HepG2 (cell line): ENCODE results near the gene KIRREL3. TPM values are rescaled to one million over a fixed set of nuclear protein-coding genes. Genes with fewer than 3 reads are reported as not detected.

ENCODE experiments used
- HOXA3 ChIP-seq: sonication (generic); formaldehyde crosslinking; IDR thresholded peaks from 2 replicates; pipeline ENCODE4 v1.5.0; 2020; ENCODE audit warnings: missing genetic modification reagents
- RNF2 ChIP-seq: fragments of 450-650 bp; conservative IDR thresholded peaks from 2 replicates; pipeline ENCODE4 v1.6.1; 2016; ENCODE audit warnings: low read depth
- TBP ChIP-seq: sonication (generic); formaldehyde crosslinking; IDR thresholded peaks from 2 replicates; pipeline ENCODE4 v1.5.0; 2020; ENCODE audit warnings: missing genetic modification reagents
- XRCC5 ChIP-seq: fragments of 200-400 bp; formaldehyde crosslinking; optimal IDR thresholded peaks from 2 replicates; pipeline ENCODE3; 2017; ENCODE audit warnings: mild to moderate bottlenecking, low read length
- ZNF446 ChIP-seq: sonication (generic); formaldehyde crosslinking; IDR thresholded peaks from 2 replicates; pipeline ENCODE4 v1.5.0; 2020; ENCODE audit warnings: mild to moderate bottlenecking, missing genetic modification reagents
- ZNF619 ChIP-seq: sonication (generic); formaldehyde crosslinking; IDR thresholded peaks from 2 replicates; pipeline ENCODE4 v1.4.0; 2020; ENCODE audit warnings: mild to moderate bottlenecking, missing genetic modification reagents
- ZNF781 ChIP-seq: sonication (generic); formaldehyde crosslinking; IDR thresholded peaks from 2 replicates; pipeline ENCODE4 v1.5.1; 2020; ENCODE audit warnings: borderline replicate concordance, mild to moderate bottlenecking, missing genetic modification reagents; ENCODE audit errors: not compliant biosample characterization
- polyA plus RNA-seq, 8 experiments: library from polyadenylated mRNA; depleted of rRNA in 3 of 8; stranded (reverse) in 7 of 8; unstranded in 1 of 8; fragments of >200 nt; fragmentation: Illumina TruSeq in 4 of 8; extraction: Trizol in 4 of 8; gene quantifications; 2 replicates each; pipeline versions ENCODE4 v1.2.1 to v1.2.3, GENCODE V29; 2011 to 2016; ENCODE audit warnings: low read depth in 4 of 8, missing spikeins in 1 of 8, mixed read lengths in 1 of 8; ENCODE audit not compliant: insufficient read depth in 1 of 8
- total RNA-seq, 5 experiments: library from RNA; depleted of rRNA; stranded (reverse); fragments of >200 nt; fragmentation: Illumina TruSeq; extraction: Trizol; gene quantifications; 2 replicates each; pipeline ENCODE4 v1.2.3, GENCODE V29; 2016; ENCODE audit warnings: low read depth in 1 of 5
- TF ChIP-seq, protein P1 (sequence below): sonication (generic); formaldehyde crosslinking; IDR thresholded peaks from 2 replicates; pipeline ENCODE4 v1.5.0; 2020; ENCODE audit warnings: mild to moderate bottlenecking, missing genetic modification reagents, borderline replicate concordance
- TF ChIP-seq, protein P2 (sequence below): sonication (generic); formaldehyde crosslinking; IDR thresholded peaks from 2 replicates; pipeline ENCODE4 v1.5.1; 2020; ENCODE audit warnings: mild to moderate bottlenecking, moderate library complexity, missing genetic modification reagents

Gene KIRREL3
- total and polyA plus RNA-seq, 2 of the 13 experiments (the other 11 are each of a cell fraction or from before 2014, with no cell fraction given) = not detected

DNA sequence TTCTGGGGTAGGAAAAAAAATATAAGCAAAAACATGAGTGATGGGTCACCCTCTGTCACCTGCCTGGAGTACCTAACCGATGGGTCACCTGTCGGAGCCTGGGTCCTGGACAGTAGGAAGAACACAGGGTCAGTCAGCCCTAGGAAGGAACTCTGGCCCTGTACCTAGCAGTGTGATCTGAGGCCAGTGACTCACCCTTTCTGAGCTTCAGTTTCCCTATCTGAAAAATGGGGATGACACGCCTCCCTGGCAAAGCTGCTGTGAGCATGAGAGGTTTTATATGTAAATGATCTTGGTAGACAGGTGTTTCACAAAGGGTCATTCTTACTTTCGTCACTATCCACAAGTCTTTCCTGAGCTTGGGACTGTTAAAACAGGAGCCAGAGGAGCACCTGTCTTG is 463.1 kb downstream of the KIRREL3 start (continued):
- TF ChIP-seq, protein P1, sequence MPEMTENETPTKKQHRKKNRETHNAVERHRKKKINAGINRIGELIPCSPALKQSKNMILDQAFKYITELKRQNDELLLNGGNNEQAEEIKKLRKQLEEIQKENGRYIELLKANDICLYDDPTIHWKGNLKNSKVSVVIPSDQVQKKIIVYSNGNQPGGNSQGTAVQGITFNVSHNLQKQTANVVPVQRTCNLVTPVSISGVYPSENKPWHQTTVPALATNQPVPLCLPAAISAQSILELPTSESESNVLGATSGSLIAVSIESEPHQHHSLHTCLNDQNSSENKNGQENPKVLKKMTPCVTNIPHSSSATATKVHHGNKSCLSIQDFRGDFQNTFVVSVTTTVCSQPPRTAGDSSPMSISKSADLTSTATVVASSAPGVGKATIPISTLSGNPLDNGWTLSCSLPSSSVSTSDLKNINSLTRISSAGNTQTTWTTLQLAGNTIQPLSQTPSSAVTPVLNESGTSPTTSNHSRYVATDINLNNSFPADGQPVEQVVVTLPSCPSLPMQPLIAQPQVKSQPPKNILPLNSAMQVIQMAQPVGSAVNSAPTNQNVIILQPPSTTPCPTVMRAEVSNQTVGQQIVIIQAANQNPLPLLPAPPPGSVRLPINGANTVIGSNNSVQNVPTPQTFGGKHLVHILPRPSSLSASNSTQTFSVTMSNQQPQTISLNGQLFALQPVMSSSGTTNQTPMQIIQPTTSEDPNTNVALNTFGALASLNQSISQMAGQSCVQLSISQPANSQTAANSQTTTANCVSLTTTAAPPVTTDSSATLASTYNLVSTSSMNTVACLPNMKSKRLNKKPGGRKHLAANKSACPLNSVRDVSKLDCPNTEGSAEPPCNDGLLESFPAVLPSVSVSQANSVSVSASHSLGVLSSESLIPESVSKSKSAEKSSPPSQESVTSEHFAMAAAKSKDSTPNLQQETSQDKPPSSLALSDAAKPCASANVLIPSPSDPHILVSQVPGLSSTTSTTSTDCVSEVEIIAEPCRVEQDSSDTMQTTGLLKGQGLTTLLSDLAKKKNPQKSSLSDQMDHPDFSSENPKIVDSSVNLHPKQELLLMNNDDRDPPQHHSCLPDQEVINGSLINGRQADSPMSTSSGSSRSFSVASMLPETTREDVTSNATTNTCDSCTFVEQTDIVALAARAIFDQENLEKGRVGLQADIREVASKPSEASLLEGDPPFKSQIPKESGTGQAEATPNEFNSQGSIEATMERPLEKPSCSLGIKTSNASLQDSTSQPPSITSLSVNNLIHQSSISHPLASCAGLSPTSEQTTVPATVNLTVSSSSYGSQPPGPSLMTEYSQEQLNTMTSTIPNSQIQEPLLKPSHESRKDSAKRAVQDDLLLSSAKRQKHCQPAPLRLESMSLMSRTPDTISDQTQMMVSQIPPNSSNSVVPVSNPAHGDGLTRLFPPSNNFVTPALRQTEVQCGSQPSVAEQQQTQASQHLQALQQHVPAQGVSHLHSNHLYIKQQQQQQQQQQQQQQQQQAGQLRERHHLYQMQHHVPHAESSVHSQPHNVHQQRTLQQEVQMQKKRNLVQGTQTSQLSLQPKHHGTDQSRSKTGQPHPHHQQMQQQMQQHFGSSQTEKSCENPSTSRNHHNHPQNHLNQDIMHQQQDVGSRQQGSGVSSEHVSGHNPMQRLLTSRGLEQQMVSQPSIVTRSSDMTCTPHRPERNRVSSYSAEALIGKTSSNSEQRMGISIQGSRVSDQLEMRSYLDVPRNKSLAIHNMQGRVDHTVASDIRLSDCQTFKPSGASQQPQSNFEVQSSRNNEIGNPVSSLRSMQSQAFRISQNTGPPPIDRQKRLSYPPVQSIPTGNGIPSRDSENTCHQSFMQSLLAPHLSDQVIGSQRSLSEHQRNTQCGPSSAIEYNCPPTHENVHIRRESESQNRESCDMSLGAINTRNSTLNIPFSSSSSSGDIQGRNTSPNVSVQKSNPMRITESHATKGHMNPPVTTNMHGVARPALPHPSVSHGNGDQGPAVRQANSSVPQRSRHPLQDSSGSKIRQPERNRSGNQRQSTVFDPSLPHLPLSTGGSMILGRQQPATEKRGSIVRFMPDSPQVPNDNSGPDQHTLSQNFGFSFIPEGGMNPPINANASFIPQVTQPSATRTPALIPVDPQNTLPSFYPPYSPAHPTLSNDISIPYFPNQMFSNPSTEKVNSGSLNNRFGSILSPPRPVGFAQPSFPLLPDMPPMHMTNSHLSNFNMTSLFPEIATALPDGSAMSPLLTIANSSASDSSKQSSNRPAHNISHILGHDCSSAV (CRISPR knock-in tag) = no peak
- TF ChIP-seq RNF2 (no peak), ZNF781 (CRISPR knock-in tag) (no peak), ZNF446 (no peak), XRCC5 (no peak), ZNF619 (CRISPR knock-in tag) (no peak), TBP (CRISPR knock-in tag) (no peak), HOXA3 (no peak)
- TF ChIP-seq, protein P2, sequence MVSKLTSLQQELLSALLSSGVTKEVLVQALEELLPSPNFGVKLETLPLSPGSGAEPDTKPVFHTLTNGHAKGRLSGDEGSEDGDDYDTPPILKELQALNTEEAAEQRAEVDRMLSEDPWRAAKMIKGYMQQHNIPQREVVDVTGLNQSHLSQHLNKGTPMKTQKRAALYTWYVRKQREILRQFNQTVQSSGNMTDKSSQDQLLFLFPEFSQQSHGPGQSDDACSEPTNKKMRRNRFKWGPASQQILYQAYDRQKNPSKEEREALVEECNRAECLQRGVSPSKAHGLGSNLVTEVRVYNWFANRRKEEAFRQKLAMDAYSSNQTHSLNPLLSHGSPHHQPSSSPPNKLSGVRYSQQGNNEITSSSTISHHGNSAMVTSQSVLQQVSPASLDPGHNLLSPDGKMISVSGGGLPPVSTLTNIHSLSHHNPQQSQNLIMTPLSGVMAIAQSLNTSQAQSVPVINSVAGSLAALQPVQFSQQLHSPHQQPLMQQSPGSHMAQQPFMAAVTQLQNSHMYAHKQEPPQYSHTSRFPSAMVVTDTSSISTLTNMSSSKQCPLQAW (CRISPR knock-in tag) = no peak
